GM12878 (cell line): ENCODE data around the gene ADAM29. TPM values are rescaled to one million over a fixed set of nuclear protein-coding genes. Genes with fewer than 3 reads are reported as not detected.

Experiments
- ATAC-seq: fragments of 200-7000 bp; cut with Tn5 transposase; 3 replicates; pipeline ENCODE4 v1.9.1; 2020; ENCODE audit warnings: mild to moderate bottlenecking, moderate library complexity
- BruUV-seq: library from RNA; stranded (reverse); fragments of 400-500 nt; replicated peaks from 2 replicates; lab custom pipeline; 2021; lab: Mats Ljungman, UMichigan
- CTCF ChIA-PET: fragments of 300-600 bp; sonication (Branson Sonifier 250); formaldehyde crosslinking; extraction: SDS; loops from one replicate; lab custom pipeline; 2021; ENCODE audit warnings: inconsistent platforms; lab: Yijun Ruan, JAX
- POLR2A ChIA-PET: fragments of 350-600 bp; formaldehyde crosslinking; extraction: SDS; loops from one replicate; lab custom pipeline; 2021; ENCODE audit warnings: inconsistent platforms; lab: Charles Lee
- RAD21 ChIA-PET: fragments of 300-600 bp; sonication (Branson Sonifier 250); formaldehyde crosslinking; loops from one replicate; lab custom pipeline; 2023; ENCODE audit warnings: antibody characterized with exemption; ENCODE audit not compliant: unreplicated experiment; lab: Charles Lee
- SMC1A ChIA-PET: fragments of 300-600 bp; sonication (Branson Sonifier 250); formaldehyde crosslinking; loops from one replicate; lab custom pipeline; 2023; ENCODE audit not compliant: unreplicated experiment, uncharacterized antibody; lab: Charles Lee
- DNase-seq: peaks from one replicate; pipeline ENCODE4 v3.0.0-alpha.2; 2011; ENCODE audit warnings: low read depth, low spot score
- FAIRE-seq: peaks from 3 replicates; lab custom pipeline; 2011; peaks lifted over from hg19 to GRCh38; lab: Jason Lieb, UNC
- H2AFZ ChIP-seq: 2 replicates; pipeline ENCODE4 v1.6.0; 2011; ENCODE audit warnings: low read depth, low read length, control low read depth; ENCODE audit not compliant: control insufficient read depth
- H3K27ac ChIP-seq: 2 replicates; pipeline ENCODE4 v1.5.1; 2011; ENCODE audit warnings: control low read depth; ENCODE audit not compliant: control insufficient read depth, insufficient read depth
- H3K27me3 ChIP-seq, 2 experiments: replicated peaks in 1 of 2; 2 replicates each; pipeline versions ENCODE4 v1.6.0 to v1.6.1; 2011; ENCODE audit warnings: low read length in 1 of 2; ENCODE audit not compliant: control insufficient read depth in 2 of 2, insufficient read depth in 2 of 2
- H3K36me3 ChIP-seq, 2 experiments: 2 replicates each; pipeline ENCODE4 v1.5.1; 2011; ENCODE audit warnings: low read length in 1 of 2; ENCODE audit not compliant: control insufficient read depth in 2 of 2, insufficient read depth in 2 of 2
- H3K4me1 ChIP-seq: 2 replicates; pipeline ENCODE4 v1.6.1; 2011; ENCODE audit warnings: mild to moderate bottlenecking, low read length, moderate library complexity, mixed read lengths; ENCODE audit not compliant: control insufficient read depth, insufficient read depth
- H3K4me2 ChIP-seq: 2 replicates; pipeline ENCODE4 v1.6.0; 2011; ENCODE audit warnings: control low read depth; ENCODE audit not compliant: control insufficient read depth, insufficient read depth
- H3K4me3 ChIP-seq: fragments of 200-600 bp; sonication (generic); 2 replicates; pipeline ENCODE4 v1.5.1; 2016
- H3K79me2 ChIP-seq: 2 replicates; pipeline ENCODE4 v1.6.0; 2011; ENCODE audit warnings: low read length; ENCODE audit not compliant: control insufficient read depth, insufficient read depth
- H3K9ac ChIP-seq: 2 replicates; pipeline ENCODE4 v1.8.0; 2011; ENCODE audit warnings: low read length, control low read depth, mixed read lengths; ENCODE audit not compliant: control insufficient read depth, insufficient read depth
- H3K9me3 ChIP-seq: replicated peaks from 3 replicates; pipeline ENCODE4 v1.5.1; 2011; ENCODE audit warnings: mild to moderate bottlenecking, low read length; ENCODE audit not compliant: control insufficient read depth, insufficient read depth
- H4K20me1 ChIP-seq: 2 replicates; pipeline ENCODE4 v1.6.0; 2011; ENCODE audit not compliant: control insufficient read depth, insufficient read depth
- BRCA1 ChIP-seq: IDR thresholded peaks from 2 replicates; pipeline ENCODE4 v1.6.1; 2011; ENCODE audit warnings: low read depth, low read length, improper control_type of control experiment
- CEBPZ ChIP-seq: fragments of 150-350 bp; IDR thresholded peaks from 2 replicates; pipeline ENCODE4 v1.6.1; 2016; ENCODE audit warnings: low read depth, low read length
- EGR1 ChIP-seq, 2 experiments: IDR thresholded peaks; 1 replicate in 1 of 2; 2 replicates in 1 of 2; pipeline ENCODE4 v1.6.1; 2011 to 2012; ENCODE audit warnings: low read depth in 2 of 2, low read length in 2 of 2, borderline replicate concordance in 1 of 2, mild to moderate bottlenecking in 1 of 2, moderate library complexity in 1 of 2
- GABPA ChIP-seq: IDR thresholded peaks from 2 replicates; pipeline ENCODE4 v1.6.1; 2014; ENCODE audit warnings: antibody characterized with exemption, low read depth, mild to moderate bottlenecking, inconsistent platforms
- HSF1 ChIP-seq: fragments of 150-350 bp; IDR thresholded peaks from 2 replicates; pipeline ENCODE4 v1.6.1; 2014; ENCODE audit warnings: mild to moderate bottlenecking, low read depth, low read length
- IKZF1 ChIP-seq: fragments of 450-650 bp; conservative IDR thresholded peaks from 2 replicates; pipeline ENCODE4 v1.6.1; 2017; ENCODE audit warnings: antibody characterized with exemption, mild to moderate bottlenecking
- JUND ChIP-seq: IDR thresholded peaks from 2 replicates; pipeline ENCODE4 v1.6.1; 2012; ENCODE audit warnings: low read depth, mild to moderate bottlenecking, low read length, improper control_type of control experiment, moderate library complexity
- MTA3 ChIP-seq: IDR thresholded peaks from 2 replicates; pipeline ENCODE4 v1.6.1; 2012; ENCODE audit warnings: low read length, inconsistent platforms, borderline replicate concordance
- NFIC ChIP-seq: IDR thresholded peaks from 2 replicates; pipeline ENCODE4 v1.6.1; 2012; ENCODE audit warnings: low read depth, mild to moderate bottlenecking, inconsistent platforms, low read length, moderate library complexity
- POLR2A ChIP-seq: IDR thresholded peaks from 2 replicates; pipeline ENCODE4 v1.6.1; 2011; ENCODE audit warnings: low read depth, mild to moderate bottlenecking, low read length
- SP1 ChIP-seq: IDR thresholded peaks from one replicate; pipeline ENCODE4 v1.6.1; 2011; ENCODE audit warnings: low read depth, low read length
- TARDBP ChIP-seq: IDR thresholded peaks from 2 replicates; pipeline ENCODE4 v1.6.1; 2016; ENCODE audit warnings: borderline replicate concordance
- TCF3 ChIP-seq: IDR thresholded peaks from 2 replicates; pipeline ENCODE4 v1.6.1; 2012; ENCODE audit warnings: low read depth, mild to moderate bottlenecking, low read length, borderline replicate concordance; ENCODE audit not compliant: insufficient read depth
- YY1 ChIP-seq: IDR thresholded peaks from 2 replicates; pipeline ENCODE4 v1.6.1; 2011; ENCODE audit warnings: low read depth, mild to moderate bottlenecking, low read length
- ZNF274 ChIP-seq: IDR thresholded peaks from one replicate; pipeline ENCODE4 v1.8.0; 2011; ENCODE audit not compliant: insufficient read length, insufficient read depth
- ZNF622 ChIP-seq: fragments of 450-650 bp; IDR thresholded peaks from 2 replicates; pipeline ENCODE4 v1.6.1; 2017; ENCODE audit warnings: mild to moderate bottlenecking, inconsistent platforms
- ZSCAN29 ChIP-seq: fragments of 450-650 bp; IDR thresholded peaks from 2 replicates; pipeline ENCODE4 v1.6.1; 2017; ENCODE audit warnings: mild to moderate bottlenecking, moderate library complexity
- ZZZ3 ChIP-seq: IDR thresholded peaks from 2 replicates; pipeline ENCODE4 v1.6.1; 2011; ENCODE audit warnings: low read depth; ENCODE audit not compliant: control insufficient read depth, insufficient read length
- WGBS: methylation state at CpG from one replicate; pipeline ENCODE4 v1.1.6; 2016; ENCODE audit warnings: low lambda C conversion rate; ENCODE audit not compliant: insufficient replicate concordance, insufficient coverage; ENCODE audit errors: missing lambda C conversion rate; 5-methylcytosine and 5-hydroxymethylcytosine counted together
- in situ Hi-C: fragments of 300-500 bp; cut with MboI; formaldehyde crosslinking; loops from 9 replicates; pipeline ENCODE4 v1.14.3; 2018; ENCODE audit warnings: mixed read lengths
- intact Hi-C: fragments of 100-400 bp; cut with micrococcal nuclease; formaldehyde crosslinking; loops from one replicate; pipeline ENCODE4 v1.14.2; 2022; ENCODE audit not compliant: unreplicated experiment
- polyA plus RNA-seq, 11 experiments: library from polyadenylated mRNA; depleted of rRNA in 4 of 11; unstranded in 6 of 11; stranded (reverse) in 5 of 11; fragments of >200 nt; fragmentation: Nextera tagmentation in 4 of 11; fragmentation: Illumina TruSeq in 1 of 11; extraction: Ambion mirVana in 4 of 11; extraction: Trizol in 1 of 11; gene quantifications; 1 replicate in 1 of 11; 2 replicates in 10 of 11; pipeline versions ENCODE4 v1.2.1 to v1.2.3, GENCODE V29; 2011 to 2016; ENCODE audit warnings: inconsistent platforms in 2 of 11, missing spikeins in 2 of 11, low read depth in 1 of 11
- total RNA-seq, 4 experiments: library from RNA; depleted of rRNA in 3 of 4; stranded (reverse); fragments of >200 nt in 3 of 4; fragmentation: Illumina TruSeq in 1 of 4; extraction: Trizol in 1 of 4; gene quantifications; 2 replicates each; pipeline versions ENCODE4 v1.2.1 to v1.2.3, GENCODE V29; 2013 to 2021

The ADAM29 gene
- total and polyA plus RNA-seq, 10 of the 15 experiments (the other 5 are each of a cell fraction or from before 2014, with no cell fraction given) = 0.04 to 0.20 (median 0.10) TPM; not detected in 7

GRCh38 chr4:174874898-174875297 lies 43.3 kb upstream of the ADAM29 start:
- FAIRE-seq (no peak), ATAC-seq (peak; percentile 54), DNase-seq (no peak)
- no TSS peak for BruUV-seq
- no peak overlapping the region for H3K4me3 ChIP-seq
- no peaks in the 10 kb centered on the region for H3K27me3 ChIP-seq
- H3K9ac ChIP-seq = no peak overlapping the region
- no peak overlapping the region for H3K4me2 ChIP-seq
- TF ChIP-seq EGR1 (IDR thresholded peaks at IDR 0.05; ENCODE audit: borderline replicate concordance in 1 of 2, low read depth in 2 of 2, low read length in 2 of 2) (no peak), ZZZ3 (no peak), IKZF1 (no peak), HSF1 (no peak), TARDBP (no peak), CEBPZ (no peak), SP1 (no peak), NFIC (no peak), TCF3 (no peak), ZNF274 (no peak), ZNF622 (no peak), ZSCAN29 (no peak), JUND (no peak), GABPA (no peak), YY1 (no peak), MTA3 (no peak), BRCA1 (no peak), POLR2A (no peak)
- H4K20me1 ChIP-seq = no peaks in the 10 kb centered on the region
- H3K27ac ChIP-seq = no peak overlapping the region
- H3K36me3 ChIP-seq = no peaks in the 10 kb centered on the region
- ChIA-PET RAD21 (interaction anchor here (0.7 to 1.7 kb wide), 13 partner anchors 10 to 250 kb away, joined by 3 to 5 read pairs (median 3); no protein-coding TSS in a partner anchor), SMC1A (interaction anchor here (0.8 to 3.2 kb wide), 23 partner anchors 8 to 662 kb away, joined by 3 to 21 read pairs (median 4); no protein-coding TSS in a partner anchor), CTCF (interaction anchor here (0.7 to 5.4 kb wide), 19 partner anchors 10 to 1248 kb away, joined by 3 to 48 read pairs (median 3); no protein-coding TSS in a partner anchor), POLR2A (no interaction called here)
- WGBS = 0% methylated on average over 1 of the region's 1 CpG
- intact Hi-C loops = loop anchor here (1.0 to 5.0 kb wide), 6 partner anchors 54 to 662 kb away; no protein-coding TSS in a partner anchor
- in situ Hi-C loops = loop anchor here (25.0 kb wide), 1 partner anchor 662 kb away; no protein-coding TSS in a partner anchor
- no peak overlapping the region for H2AFZ ChIP-seq
- no peaks in the 10 kb centered on the region for H3K9me3 ChIP-seq
- H3K4me1 ChIP-seq = no peaks in the 10 kb centered on the region
- H3K79me2 ChIP-seq = no peaks in the 10 kb centered on the region
